HG03571 (cell line): ENCODE measurements around the gene CPED1.
"Not testable (repeated sequence)": the region's sequence is repeated elsewhere in the genome, so short reads cannot be mapped to it uniquely, and the experiment has no call there.

Experiments
- ATAC-seq: cut with Tn5 transposase; IDR thresholded peaks from one replicate; pipeline ENCODE4 v1.9.1; 2021; ENCODE audit not compliant: unreplicated experiment

The CPED1 gene

GRCh38 chr7:121016966-121017365 lies 28.5 kb downstream of the CPED1 start:
- ATAC-seq: no peak

- ATAC-seq: no peak
Observed at GRCh38 chr7:121017586-121017985, 29.1 kb downstream of the CPED1 start.

DNA sequence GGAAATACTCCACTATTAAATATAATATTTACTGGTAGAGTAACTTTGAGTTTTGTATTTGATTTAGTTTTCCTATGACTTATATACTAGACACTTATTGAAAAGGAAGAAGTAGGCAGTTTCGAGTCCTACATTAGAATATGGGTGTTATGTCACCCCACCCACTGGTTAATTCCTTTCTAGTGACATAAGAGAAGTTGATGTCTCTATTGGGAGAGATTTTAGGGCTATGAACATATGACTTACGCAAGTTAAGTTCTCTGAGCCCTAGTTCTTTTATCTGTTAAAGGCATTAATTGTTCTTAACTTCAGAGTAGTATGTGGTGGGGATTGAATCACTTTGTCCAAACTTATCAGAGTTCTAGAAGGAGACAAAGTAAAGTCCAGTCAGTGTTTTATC lies 30.5 kb downstream of the CPED1 start:
- ATAC-seq: no peak

DNA sequence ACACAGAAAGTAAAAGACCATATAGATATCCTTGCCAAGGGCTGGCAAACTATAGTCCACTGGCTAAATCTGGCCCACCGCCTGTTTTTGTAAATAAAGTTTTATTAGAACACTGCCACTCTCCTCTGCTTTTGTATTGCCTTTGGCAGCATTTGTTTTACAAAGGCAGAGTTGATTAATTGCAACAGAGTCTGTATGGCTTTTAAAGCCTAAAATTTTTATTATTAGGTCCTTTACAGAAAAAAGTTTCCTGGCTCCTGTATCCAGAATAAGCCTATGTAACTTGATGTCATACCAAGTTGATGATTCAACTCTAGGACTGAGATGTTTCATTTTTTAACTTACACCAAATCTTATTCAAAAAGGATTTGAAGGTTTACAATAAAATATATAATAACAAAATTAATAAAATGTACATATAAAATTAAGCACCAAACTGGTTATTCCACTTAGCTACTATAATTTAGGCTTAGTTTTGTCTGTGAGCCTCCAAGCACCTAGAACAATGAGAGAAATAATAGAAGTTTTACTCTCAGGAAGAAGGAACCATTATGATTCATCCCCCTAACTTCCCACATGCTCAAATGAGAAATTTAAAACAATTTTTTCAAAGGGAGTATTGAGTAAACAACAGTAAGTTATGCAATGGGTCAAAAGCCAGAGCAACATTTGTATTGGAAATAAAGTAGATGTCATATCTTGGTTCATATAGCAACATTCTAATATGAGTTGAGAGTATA lies 31.9 kb downstream of the CPED1 start:
- no peak for ATAC-seq

DNA sequence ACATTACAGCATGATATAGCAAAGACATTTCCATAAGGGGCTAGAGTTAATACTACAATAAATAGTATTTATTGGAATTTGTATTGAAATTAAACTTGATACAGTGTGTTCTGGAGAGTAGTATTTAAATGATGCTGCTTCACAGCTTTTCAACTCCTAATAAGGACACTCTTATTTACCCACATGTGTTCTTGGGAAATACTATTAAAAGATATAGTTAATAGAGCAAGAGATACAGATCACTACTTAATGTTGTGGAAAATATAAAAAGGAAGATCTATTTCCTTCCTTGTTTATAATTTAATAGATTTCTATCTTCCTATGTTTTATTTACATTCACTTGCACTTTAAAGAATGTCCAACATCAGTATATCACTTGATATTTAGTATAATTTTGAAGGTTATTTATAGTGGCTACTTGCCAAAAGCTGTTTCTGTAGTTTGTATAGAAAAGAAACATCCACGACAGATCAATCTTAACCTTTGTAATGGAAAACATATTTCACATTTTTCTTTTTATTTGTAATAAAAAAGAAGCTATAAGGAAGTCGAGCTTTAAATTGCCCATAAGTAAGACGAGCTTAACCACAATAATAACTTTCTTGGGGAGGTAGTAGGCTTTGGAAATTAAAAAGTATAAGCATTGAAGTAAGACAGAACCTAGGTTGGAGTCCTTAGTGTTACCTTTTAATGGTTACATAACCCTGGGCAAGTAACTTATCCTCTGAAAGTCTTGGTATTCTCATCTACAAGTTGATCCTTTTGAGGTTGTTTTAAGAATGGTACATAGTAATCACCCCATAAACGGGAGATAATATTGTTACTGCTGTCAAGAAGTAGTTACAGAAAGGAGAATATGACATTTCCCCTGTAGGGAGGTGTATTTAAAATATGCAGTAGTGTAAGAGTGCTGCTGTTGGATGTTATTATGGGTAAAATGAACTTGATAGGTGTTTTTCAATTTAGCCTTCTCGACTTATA lies 32.8 kb downstream of the CPED1 start:
- ATAC-seq: no peak

DNA sequence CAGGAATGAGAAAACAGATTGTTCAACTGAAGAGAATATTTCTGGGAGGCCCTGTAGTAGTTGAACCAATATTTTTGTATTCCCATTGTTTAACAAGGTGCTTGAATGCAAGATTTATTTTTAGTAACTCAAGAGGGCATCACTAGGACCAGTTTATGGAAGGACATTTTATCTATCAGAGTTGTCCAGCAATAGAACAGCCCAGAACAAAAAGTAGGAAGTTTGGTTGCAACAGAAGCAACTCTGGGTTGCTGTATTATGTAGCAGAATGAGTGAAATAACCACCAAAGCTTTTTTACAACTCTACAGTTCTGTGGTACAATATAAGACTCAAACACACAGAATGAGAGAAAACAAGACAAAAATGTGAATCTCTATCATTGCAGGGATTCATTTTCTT lies 34.7 kb downstream of the CPED1 start:
- ATAC-seq: no peak

DNA sequence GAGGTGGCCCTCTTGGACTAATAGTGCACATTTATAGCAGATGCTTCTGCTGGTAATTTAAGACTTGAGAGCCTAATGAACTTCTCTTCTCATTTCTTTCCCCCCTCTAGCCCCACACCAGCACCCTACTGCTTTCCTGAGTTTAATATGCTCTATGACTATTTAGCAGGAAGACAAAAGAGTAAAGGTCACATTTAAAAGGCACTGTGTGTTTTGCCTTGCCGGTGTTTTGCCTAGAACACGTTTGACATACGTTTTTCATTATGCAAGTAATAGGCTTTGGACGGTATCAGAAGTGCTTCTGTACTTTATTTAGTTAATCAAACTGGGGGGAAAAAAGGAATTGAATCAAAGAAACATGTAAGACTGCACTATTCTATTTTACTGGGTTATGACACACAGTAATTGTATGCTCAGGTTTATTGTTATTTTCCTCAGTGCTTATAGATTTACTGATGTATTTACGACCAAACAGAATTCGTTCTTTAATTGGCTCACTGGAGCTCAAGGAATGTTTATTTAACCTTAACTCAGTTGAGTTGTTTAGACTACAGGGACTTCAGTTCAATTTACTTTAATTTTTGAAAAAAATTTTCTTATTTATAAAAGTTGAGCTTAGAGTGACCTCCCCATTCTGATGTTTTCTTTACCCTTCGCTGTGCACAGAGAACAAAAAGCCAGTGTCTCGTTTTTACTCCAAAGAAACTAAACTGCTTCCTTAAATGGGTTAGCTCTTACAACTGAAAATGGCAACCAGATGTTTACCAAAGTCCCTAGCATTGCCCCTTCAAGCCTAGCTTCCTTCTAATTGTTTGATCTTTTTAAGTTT lies 35.4 kb downstream of the CPED1 start:
- ATAC-seq: no peak

- ATAC-seq: no peak
Observed at GRCh38 chr7:121024611-121025010, 36.1 kb downstream of the CPED1 start.

- no peak for ATAC-seq
Observed at GRCh38 chr7:121026159-121026558, 37.6 kb downstream of the CPED1 start.

DNA sequence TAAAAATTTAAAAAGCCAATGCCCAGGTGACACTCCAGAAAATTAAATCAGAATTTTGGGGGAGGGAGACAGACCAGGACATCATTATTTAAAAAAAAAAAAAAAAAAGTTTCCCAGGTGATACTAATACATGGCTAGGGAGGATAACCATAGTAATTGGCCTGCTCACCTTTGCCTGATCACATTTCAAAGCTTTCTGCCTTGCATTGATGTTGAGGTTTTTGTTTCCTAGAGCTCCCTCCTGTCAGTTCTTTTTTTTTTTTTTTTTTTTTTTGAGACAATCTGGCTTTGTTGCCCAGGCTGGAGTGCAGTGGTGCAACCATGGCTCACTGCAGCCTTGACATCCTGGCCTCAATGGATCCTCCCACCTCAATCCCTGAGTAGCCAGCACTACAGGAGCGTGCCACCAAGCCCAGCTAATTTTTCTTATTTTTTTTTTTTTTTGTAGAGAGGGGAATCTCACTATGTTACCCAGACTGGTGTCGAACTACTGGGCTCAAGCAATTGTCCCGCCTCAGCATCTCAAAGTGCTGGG lies 38.1 kb downstream of the CPED1 start:
- ATAC-seq: no peak

DNA sequence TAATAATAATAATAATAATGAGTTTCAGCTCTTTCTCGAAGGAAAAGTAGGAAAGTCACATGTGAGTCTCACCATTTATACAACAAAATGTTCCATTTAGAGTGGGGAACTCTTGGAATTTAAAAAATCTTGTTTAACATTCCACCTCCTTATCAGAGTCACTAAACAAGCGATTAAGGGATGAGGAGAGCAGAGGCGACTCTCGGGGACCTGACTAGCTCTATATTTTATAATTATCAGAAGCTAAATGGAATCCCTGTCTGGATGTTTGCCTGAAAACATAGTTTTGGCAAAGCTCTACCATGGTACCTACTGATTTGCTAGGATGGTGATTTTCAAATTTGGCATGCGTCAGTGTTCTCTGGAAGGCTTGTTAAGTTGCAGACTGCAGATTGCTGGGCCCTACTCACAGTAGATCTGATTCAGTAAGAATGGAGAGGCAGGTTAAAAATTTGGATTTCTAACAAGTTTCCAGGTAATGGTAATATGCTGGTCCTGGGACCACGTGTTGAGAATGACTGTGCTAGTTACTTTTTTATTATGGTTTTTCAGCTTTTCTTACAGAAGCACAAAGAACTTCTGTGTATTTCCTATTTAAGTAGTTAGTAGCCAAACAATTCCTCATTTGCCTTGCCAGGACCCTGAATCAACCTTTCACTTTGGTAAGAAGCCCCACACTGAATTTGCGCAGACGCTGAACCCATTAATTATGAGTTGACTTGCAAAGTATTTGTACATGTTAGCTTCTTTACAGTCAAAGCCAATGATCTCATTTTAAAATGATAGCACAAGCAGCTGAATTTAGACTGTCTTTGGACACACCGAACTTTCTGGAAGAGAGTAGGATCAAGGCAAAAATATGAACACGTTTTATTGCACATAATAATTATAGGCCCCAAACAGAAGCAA lies 39.5 kb downstream of the CPED1 start:
- ATAC-seq: no peak

- ATAC-seq: no peak
Observed at GRCh38 chr7:121029302-121029701, 40.8 kb downstream of the CPED1 start.

DNA sequence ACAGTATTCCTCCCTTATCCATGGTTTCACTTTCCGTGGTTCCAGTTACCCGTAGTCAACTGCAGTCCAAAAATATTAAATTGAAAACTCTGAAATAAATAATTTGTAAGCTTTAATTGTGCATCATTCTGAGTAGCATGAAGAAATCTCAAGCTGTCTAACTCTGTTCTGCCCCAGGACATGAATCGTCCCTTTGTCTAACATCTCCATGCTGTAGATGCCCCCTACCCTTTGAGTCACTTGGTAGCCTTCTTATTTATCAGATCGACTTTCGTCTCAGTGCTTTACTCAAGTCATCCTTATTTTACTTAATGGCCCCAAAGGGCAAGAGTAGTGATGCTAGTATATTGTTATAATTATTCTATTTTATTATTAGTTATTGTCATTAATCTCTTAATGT lies 41.8 kb downstream of the CPED1 start:
- no peak for ATAC-seq

GRCh38 chr7:121032645-121033460 lies 44.3 kb downstream of the CPED1 start:
- ATAC-seq: no peak

- ATAC-seq: no peak
Observed at GRCh38 chr7:121034929-121035328, 46.4 kb downstream of the CPED1 start.

DNA sequence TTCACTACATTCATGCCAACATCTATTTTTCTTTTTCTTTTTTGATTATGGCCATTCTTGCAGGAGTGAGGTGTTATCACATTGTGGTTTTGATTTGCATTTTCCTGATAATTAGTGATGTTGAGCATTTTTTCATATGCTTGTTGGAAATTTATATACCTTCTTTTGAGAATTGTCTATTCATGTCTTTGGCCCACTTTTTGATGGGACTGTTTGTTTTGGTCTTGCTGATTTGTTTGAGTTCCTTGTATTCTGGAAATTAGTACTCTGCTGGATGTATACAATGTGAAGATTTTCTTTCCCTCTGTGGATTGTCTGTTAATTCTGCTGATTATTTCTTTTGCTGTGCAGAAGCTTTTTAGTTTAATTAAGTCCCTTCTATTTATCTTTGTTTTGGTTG lies 48.3 kb downstream of the CPED1 start:
- ATAC-seq: not testable (repeated sequence)

GRCh38 chr7:121037329-121037728 lies 48.8 kb downstream of the CPED1 start:
- not testable (repeated sequence) for ATAC-seq

- ATAC-seq: no peak
Observed at GRCh38 chr7:121037957-121038716, 49.6 kb downstream of the CPED1 start.
